GM18511 (cell line): ENCODE results near the gene SPEN.
"Not testable (repeated sequence)": the region's sequence is repeated elsewhere in the genome, so short reads cannot be mapped to it uniquely, and the experiment has no call there.

ENCODE experiments used
- ATAC-seq: cut with Tn5 transposase; IDR thresholded peaks from one replicate; pipeline ENCODE4 v1.9.1; 2021; ENCODE audit warnings: mild to moderate bottlenecking, moderate library complexity; ENCODE audit not compliant: unreplicated experiment

The SPEN gene

GRCh38 chr1:15834406-15835204 lies 12.9 kb upstream of the SPEN start:
- peak; percentile 43 for ATAC-seq

GRCh38 chr1:15835205-15835740 lies 12.2 kb upstream of the SPEN start:
- peak; percentile 7 for ATAC-seq

- ATAC-seq: peak; percentile 41
These were observed 11.6 kb upstream of the SPEN start for GRCh38 chr1:15835741-15836510.

- not testable (repeated sequence) for ATAC-seq
These were observed 11.1 kb upstream of the SPEN start for GRCh38 chr1:15836511-15836771.

- ATAC-seq: no peak
These were observed 10.5 kb upstream of the SPEN start for GRCh38 chr1:15836772-15837669.

- ATAC-seq: no peak
These were observed 9.6 kb upstream of the SPEN start for GRCh38 chr1:15837931-15838330.

- ATAC-seq: no peak
These were observed 8.8 kb upstream of the SPEN start for GRCh38 chr1:15838721-15839120.

GRCh38 chr1:15843826-15844572 lies 3.5 kb upstream of the SPEN start:
- no peak for ATAC-seq

- ATAC-seq: not testable (repeated sequence)
These were observed 1.5 kb upstream of the SPEN start for GRCh38 chr1:15846056-15846455.

GRCh38 chr1:15847893-15848142 lies 311 bp downstream of the SPEN start:
- ATAC-seq: no peak

GRCh38 chr1:15848143-15848928 lies 829 bp downstream of the SPEN start:
- ATAC-seq: peak; percentile 7

- no peak for ATAC-seq
These were observed 1.6 kb downstream of the SPEN start for GRCh38 chr1:15848929-15849774.

GRCh38 chr1:15849775-15850324 lies 2.3 kb downstream of the SPEN start:
- no peak for ATAC-seq

- ATAC-seq: no peak
These were observed 3.0 kb downstream of the SPEN start for GRCh38 chr1:15850471-15851001.

- no peak for ATAC-seq
These were observed 3.9 kb downstream of the SPEN start for GRCh38 chr1:15851210-15852035.

- ATAC-seq: no peak
These were observed 4.7 kb downstream of the SPEN start for GRCh38 chr1:15852036-15852827.

GRCh38 chr1:15852828-15853302 lies 5.4 kb downstream of the SPEN start:
- ATAC-seq: no peak
